Type B pancreatic cell (in vitro differentiated cells): Measurements from ENCODE around the gene SHD. TPM values are rescaled to one million over a fixed set of nuclear protein-coding genes. Genes with fewer than 3 reads are reported as not detected.

ENCODE experiments used
- DNase-seq: peaks from one replicate; pipeline ENCODE4 v3.0.0; 2021; ENCODE audit warnings: mixed read lengths; ENCODE audit not compliant: unreplicated experiment; ENCODE audit errors: extremely low spot score
- H3K27ac Mint-ChIP-seq: 2 replicates; pipeline ENCODE4 v1.8.0; 2021; ENCODE audit warnings: mild to moderate bottlenecking, mixed read lengths
- H3K27me3 Mint-ChIP-seq: 2 replicates; pipeline ENCODE4 v1.8.0; 2021; ENCODE audit warnings: mixed read lengths
- H3K36me3 Mint-ChIP-seq: 2 replicates; pipeline ENCODE4 v1.8.0; 2021; ENCODE audit warnings: mixed read lengths
- H3K4me1 Mint-ChIP-seq: one replicate; pipeline ENCODE4 v1.8.0; 2021; ENCODE audit warnings: mixed read lengths; ENCODE audit not compliant: unreplicated experiment
- H3K4me3 Mint-ChIP-seq: 2 replicates; pipeline ENCODE4 v1.8.0; 2021; ENCODE audit warnings: mild to moderate bottlenecking, mixed read lengths
- H3K9me3 Mint-ChIP-seq: 2 replicates; pipeline ENCODE4 v1.8.0; 2021; ENCODE audit warnings: mixed read lengths
- CTCF ChIP-seq: fragments of 200-600 bp; sonication (generic); conservative IDR thresholded peaks from 2 replicates; pipeline ENCODE4 v1.5.0; 2021; ENCODE audit warnings: antibody characterized with exemption, mild to moderate bottlenecking
- total RNA-seq: library from RNA; stranded (reverse); gene quantifications from 2 replicates; pipeline ENCODE4 v1.2.1, GENCODE V29; 2021; ENCODE audit warnings: low replicate concordance

SHD gene
- total RNA-seq, 1 donor from 2014 or later: 6.1 TPM

DNA sequence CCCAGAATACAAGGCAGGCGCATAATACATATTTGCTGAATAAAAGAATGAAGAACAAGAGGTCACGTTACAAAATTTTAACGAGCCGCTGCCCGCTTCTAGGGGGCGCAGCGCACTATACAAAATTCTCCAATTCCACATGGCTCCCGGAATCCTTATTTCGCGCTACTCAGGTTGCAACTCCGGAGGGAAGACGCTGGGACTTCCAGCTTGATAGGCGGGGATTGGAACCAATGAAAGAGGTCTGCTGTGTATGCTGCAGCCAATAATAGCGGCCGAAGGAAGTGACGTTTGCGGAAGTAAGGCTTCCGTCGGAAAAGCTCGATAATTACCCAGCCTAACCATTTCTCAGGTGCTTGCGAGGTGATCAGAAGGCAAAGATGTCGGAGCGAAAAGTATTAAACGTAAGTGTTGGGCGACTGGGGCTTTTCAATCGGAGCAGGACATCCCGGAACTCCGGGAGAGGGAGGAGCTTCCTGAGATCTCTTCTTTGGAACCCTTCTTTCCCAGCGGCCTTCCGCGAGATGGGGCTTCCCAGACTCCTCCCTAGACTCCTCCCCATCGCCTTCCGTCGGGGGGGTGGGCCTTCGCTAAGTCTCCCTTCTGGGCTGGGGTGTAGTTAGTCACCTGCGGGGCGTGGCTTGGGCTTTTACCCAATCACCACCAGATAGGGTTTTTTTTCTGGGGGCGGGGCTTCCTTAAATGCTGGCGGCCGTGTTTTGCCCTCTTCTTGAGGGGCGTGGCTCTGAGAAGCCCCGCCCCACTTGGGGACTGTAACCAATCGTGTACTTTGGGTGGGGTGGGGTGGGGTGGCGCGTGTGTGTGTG is 32.1 kb upstream of the SHD start, which contains the start of gene YJU2:
Gene YJU2, plus strand, starts transcription at position 314 of the 827 bp plus-strand sequence. Its CDS starts 67 bp downstream, at position 381.
- H3K9me3 Mint-ChIP-seq: peaks cover 3% of the 10 kb centered on the region
- H3K27ac Mint-ChIP-seq: peak within 1 kb of the TSS; percentile 98
- peak within 1 kb of the TSS; percentile 95 for H3K4me3 Mint-ChIP-seq
- H3K36me3 Mint-ChIP-seq: peaks cover 20% of the 10 kb centered on the region
- H3K27me3 Mint-ChIP-seq: no peaks in the 10 kb centered on the region
- TF ChIP-seq CTCF: peak; percentile 66
- peak; percentile 97 for DNase-seq
- H3K4me1 Mint-ChIP-seq: no peaks in the 10 kb centered on the region

DNA sequence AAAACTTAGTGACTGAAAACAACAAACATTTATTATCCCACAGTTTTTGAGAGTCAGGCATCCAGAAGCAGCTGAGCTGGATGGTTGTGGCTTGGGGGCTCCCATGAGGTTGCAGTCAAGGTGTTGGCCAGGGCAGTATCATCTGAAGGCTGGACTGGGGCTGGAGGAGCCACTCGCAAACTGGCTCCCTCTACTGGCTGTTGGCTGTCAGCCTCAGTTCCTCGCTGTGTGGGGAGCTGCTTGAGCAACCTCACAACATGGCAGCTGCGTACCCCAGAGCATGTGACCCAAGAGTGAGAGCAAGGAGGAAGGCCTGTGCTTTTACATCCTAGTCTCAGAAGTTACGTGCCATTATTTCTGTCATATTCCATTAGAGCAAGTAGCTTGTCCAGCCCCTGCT is 22.5 kb upstream of the SHD start:
- no peak for TF ChIP-seq CTCF
- H3K36me3 Mint-ChIP-seq: peaks cover 22% of the 10 kb centered on the region
- H3K27ac Mint-ChIP-seq: no peak overlapping the region
- H3K4me3 Mint-ChIP-seq: no peak overlapping the region
- no peaks in the 10 kb centered on the region for H3K4me1 Mint-ChIP-seq
- H3K9me3 Mint-ChIP-seq: peaks cover 5% of the 10 kb centered on the region
- DNase-seq: no peak
- no peaks in the 10 kb centered on the region for H3K27me3 Mint-ChIP-seq

- Mint-ChIP-seq H3K27me3 (no peaks in the 10 kb centered on the region), H3K36me3 (peaks cover 22% of the 10 kb centered on the region), H3K9me3 (peaks cover 5% of the 10 kb centered on the region), H3K4me3 (no peak overlapping the region), H3K4me1 (no peaks in the 10 kb centered on the region), H3K27ac (no peak overlapping the region)
- no peak for DNase-seq
- TF ChIP-seq CTCF: no peak
Measured at GRCh38 chr19:4257025-4257424, 22.0 kb upstream of the SHD start.

DNA sequence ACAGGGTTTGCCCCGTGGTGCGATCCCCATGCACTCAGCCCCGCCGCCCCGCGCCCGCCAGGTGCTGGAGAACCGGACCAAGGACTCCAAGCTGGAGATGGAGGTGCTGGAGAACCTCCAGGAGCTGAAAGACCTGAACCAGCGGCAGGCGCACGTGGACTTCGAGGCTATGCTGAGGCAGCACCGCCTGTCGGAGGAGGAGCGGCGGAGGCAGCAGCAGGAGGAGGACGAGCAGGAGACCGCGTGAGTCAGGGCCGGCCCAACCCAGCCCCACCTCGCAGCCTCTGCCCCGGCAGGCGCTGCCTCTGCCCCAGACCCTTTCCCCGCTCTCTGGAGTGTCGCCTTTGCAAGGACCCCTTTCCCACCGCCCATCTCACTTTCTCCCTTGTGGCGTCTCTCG is 20.9 kb upstream of the SHD start:
- DNase-seq: no peak
- no peak for TF ChIP-seq CTCF
- Mint-ChIP-seq H3K36me3 (peaks cover 22% of the 10 kb centered on the region), H3K27ac (no peak overlapping the region), H3K27me3 (no peaks in the 10 kb centered on the region), H3K4me1 (no peaks in the 10 kb centered on the region), H3K9me3 (peaks cover 5% of the 10 kb centered on the region), H3K4me3 (no peak overlapping the region)

GRCh38 chr19:4260613-4261191 is 18.4 kb upstream of the SHD start:
- H3K9me3 Mint-ChIP-seq: no peaks in the 10 kb centered on the region
- H3K4me1 Mint-ChIP-seq: no peaks in the 10 kb centered on the region
- no peak overlapping the region for H3K4me3 Mint-ChIP-seq
- no peak for TF ChIP-seq CTCF
- peaks cover 11% of the 10 kb centered on the region for H3K36me3 Mint-ChIP-seq
- no peaks in the 10 kb centered on the region for H3K27me3 Mint-ChIP-seq
- H3K27ac Mint-ChIP-seq: peak overlapping the region; percentile 73
- no peak for DNase-seq
